Skeletal muscle satellite cell (primary cell): Measurements from ENCODE around the gene SLC39A5.
"Not testable (repeated sequence)": the region's sequence is repeated elsewhere in the genome, so short reads cannot be mapped to it uniquely, and the experiment has no call there.

Experiments
- H3K27me3 ChIP-seq: 2 replicates; pipeline ENCODE4 v1.7.0; 2013; ENCODE audit warnings: low read length; ENCODE audit not compliant: control insufficient read depth, insufficient read depth
- H3K36me3 ChIP-seq: 2 replicates; pipeline ENCODE4 v1.7.0; 2013; ENCODE audit warnings: mild to moderate bottlenecking, control low read depth, low read length; ENCODE audit not compliant: insufficient read depth
- H3K4me1 ChIP-seq: 2 replicates; pipeline ENCODE4 v1.7.0; 2013; ENCODE audit warnings: low read length; ENCODE audit not compliant: control insufficient read depth, insufficient read depth
- H3K4me2 ChIP-seq: 2 replicates; pipeline ENCODE4 v1.7.0; 2013; ENCODE audit warnings: mild to moderate bottlenecking, low read length
- H3K4me3 ChIP-seq: 2 replicates; pipeline ENCODE4 v1.7.0; 2013; ENCODE audit warnings: low read length
- H3K9ac ChIP-seq: 2 replicates; pipeline ENCODE4 v1.7.0; 2013; ENCODE audit warnings: mild to moderate bottlenecking, low read depth, low read length, moderate library complexity
- H3K9me3 ChIP-seq: replicated peaks from 2 replicates; pipeline ENCODE4 v1.7.0; 2013; ENCODE audit warnings: mild to moderate bottlenecking, control low read depth, low read length

SLC39A5 gene

GRCh38 chr12:56253091-56253490 is 23.2 kb downstream of the SLC39A5 start:
- Histone ChIP-seq H3K9ac (no peak overlapping the region), H3K36me3 (peaks cover 82% of the 10 kb centered on the region), H3K9me3 (no peaks in the 10 kb centered on the region), H3K4me3 (no peak overlapping the region), H3K4me2 (no peak overlapping the region), H3K4me1 (peaks cover 20% of the 10 kb centered on the region), H3K27me3 (no peaks in the 10 kb centered on the region)

DNA sequence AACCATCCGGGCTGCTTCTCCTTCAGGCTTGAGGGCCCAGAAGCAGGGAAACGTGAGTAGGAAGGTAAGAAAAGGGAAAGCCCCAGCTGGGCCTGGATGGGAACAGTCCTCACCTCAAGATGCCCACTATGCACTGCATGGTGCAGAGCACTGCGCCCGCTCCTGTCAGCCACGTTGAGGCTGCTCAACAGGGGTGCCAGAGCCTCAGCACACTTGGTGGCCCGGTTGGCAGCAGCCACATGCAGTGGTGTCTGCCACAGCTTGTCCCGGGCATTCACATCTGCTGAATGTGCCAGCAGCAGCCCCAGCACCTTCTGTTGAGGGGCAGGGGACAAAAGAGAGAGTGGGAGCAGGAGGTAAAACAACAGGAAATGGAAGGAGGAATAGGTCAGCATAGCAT is 25.8 kb downstream of the SLC39A5 start:
- Histone ChIP-seq H3K27me3 (no peaks in the 10 kb centered on the region), H3K9me3 (no peaks in the 10 kb centered on the region), H3K9ac (peak overlapping the region; percentile 92), H3K4me2 (peak overlapping the region; percentile 95), H3K4me3 (no peak overlapping the region), H3K36me3 (peaks cover 60% of the 10 kb centered on the region), H3K4me1 (peaks cover 29% of the 10 kb centered on the region)

DNA sequence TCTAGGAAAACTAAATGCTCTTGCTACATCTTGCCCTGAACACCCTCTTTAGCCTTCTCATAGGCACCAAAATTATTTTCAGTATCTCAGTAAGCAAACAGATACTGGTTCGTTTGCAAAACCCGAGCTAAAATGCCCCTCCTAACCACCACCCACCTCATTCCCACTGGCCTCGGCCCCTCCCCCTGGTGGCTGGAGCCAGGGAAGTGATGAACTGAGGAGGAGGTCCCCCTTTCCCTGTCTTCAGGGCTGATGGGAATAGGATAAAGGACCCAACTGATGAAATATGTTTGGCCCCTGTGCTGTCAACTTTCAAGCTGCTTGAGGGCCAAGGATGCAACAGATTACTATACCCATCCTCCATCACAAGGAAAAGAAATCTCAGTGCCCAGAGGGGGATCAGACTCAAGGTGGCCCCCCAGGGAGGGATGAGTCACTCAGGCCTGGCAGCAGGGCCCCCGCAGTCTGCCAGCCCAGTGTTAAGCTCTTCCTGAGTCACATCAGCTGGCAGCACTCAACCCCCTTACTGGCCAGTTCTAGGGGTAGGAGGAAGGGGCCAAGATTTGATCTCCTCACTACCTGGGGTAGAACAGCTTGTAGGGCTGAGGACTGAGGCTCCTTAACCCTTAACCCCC is 26.6 kb downstream of the SLC39A5 start:
- H3K9me3 ChIP-seq = no peaks in the 10 kb centered on the region
- peaks cover 37% of the 10 kb centered on the region for H3K4me1 ChIP-seq
- H3K36me3 ChIP-seq = peaks cover 60% of the 10 kb centered on the region
- peak overlapping the region; percentile 92 for H3K9ac ChIP-seq
- peak overlapping the region; percentile 95 for H3K4me2 ChIP-seq
- no peaks in the 10 kb centered on the region for H3K27me3 ChIP-seq
- peak overlapping the region; percentile 98 for H3K4me3 ChIP-seq

GRCh38 chr12:56257071-56257470 is 27.2 kb downstream of the SLC39A5 start:
- H3K4me1 ChIP-seq = peaks cover 43% of the 10 kb centered on the region
- peak overlapping the region; percentile 92 for H3K9ac ChIP-seq
- peaks cover 53% of the 10 kb centered on the region for H3K36me3 ChIP-seq
- peak overlapping the region; percentile 98 for H3K4me3 ChIP-seq
- H3K27me3 ChIP-seq = no peaks in the 10 kb centered on the region
- H3K4me2 ChIP-seq = peak overlapping the region; percentile 95
- H3K9me3 ChIP-seq = no peaks in the 10 kb centered on the region

DNA sequence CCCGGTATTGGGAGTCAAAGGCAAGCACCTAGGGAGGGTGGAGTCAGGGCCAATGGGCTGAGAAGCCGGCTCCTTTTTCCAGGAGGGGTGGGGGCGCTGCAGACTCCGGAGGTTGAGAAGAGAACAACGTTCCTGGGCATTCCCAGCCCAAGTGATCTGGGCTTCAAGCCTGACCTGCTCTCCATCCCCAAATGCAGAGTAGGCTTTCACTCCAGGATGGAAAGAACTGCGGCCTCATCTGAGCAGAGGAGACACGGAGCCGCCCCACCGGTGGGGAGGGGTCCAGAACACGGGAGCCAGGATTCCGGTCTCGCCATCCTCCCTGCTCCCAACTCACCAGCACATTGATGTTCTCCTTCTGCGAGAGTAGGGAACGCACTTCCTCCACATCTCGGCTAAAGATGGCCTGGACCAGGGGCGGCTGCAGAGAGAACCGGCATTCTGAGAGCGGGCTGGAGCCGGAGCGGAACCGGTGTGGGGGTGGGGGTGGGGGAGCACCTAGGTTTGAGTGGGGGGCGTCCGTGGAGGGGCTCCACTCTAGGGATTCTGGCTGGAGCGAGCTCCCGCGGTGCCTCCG is 27.7 kb downstream of the SLC39A5 start:
- peak overlapping the region; percentile 95 for H3K4me2 ChIP-seq
- peaks cover 48% of the 10 kb centered on the region for H3K36me3 ChIP-seq
- no peaks in the 10 kb centered on the region for H3K9me3 ChIP-seq
- peak overlapping the region; percentile 92 for H3K9ac ChIP-seq
- no peaks in the 10 kb centered on the region for H3K27me3 ChIP-seq
- peak overlapping the region; percentile 98 for H3K4me3 ChIP-seq
- H3K4me1 ChIP-seq = peaks cover 46% of the 10 kb centered on the region

DNA sequence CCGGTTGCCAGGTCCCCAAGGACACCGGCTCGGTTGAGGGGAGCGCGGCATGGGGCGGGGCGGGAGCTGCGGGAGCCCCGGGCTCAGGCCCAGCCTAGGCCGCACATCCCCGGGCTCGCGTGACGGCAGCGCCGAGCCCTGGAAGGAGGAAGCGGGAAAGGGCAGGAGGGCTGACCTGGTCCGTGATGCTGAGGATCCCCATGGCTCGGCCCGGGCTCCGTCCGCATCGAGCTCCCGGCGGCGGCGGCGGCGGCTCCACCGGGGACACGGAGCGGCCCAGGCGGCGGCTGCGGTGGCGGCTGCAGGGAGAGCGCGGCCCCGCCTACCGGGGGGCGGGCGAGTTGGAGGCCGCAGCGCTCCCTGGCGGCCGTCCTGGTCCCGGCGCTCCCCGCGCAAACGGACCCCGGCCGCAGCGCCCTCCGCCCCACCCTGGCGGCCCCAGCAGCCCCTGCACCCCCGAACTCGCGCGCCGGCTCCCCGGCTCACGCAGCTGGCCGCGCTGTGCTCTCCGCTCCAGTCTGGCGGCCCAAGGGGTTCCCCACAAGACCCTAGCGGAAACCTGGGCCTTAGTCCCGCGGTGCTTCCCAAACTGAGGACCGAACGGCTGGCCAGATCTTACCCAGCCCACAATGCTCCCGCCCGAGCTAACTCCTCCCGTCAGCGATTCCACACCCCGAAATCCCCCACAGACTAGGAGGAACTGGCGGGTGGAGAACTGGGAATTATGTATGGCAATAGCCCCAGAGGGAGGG is 28.4 kb downstream of the SLC39A5 start, which contains the start of gene ANKRD52:
Gene ANKRD52 (minus strand): TSS at position 317 of the 752 bp plus-strand sequence. CDS start 115 bp downstream, at position 202.
- H3K27me3 ChIP-seq = no peaks in the 10 kb centered on the region
- peak within 1 kb of the TSS; percentile 98 for H3K4me3 ChIP-seq
- peaks cover 46% of the 10 kb centered on the region for H3K4me1 ChIP-seq
- H3K36me3 ChIP-seq = peaks cover 42% of the 10 kb centered on the region
- H3K9me3 ChIP-seq = no peaks in the 10 kb centered on the region
- H3K4me2 ChIP-seq = peak within 1 kb of the TSS; percentile 95
- H3K9ac ChIP-seq = peak within 1 kb of the TSS; percentile 92

DNA sequence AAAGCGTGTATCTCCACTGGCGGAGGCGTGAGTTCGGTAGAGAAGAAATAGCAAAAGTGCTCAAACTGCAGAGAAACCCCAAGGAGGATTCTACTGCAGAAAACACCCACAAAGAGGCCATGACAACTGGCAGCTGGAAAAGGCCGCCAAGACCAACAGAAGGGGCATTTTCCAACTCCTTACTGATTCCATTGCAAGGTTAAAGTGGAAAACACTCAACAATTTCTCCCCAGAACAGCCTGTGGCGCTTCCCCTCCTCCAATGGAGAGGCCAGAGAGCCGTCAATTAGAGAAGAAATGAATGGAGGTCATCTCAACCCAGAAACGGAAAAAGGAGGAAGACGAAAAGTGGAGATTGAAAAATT is 29.0 kb downstream of the SLC39A5 start:
- peaks cover 46% of the 10 kb centered on the region for H3K4me1 ChIP-seq

GRCh38 chr12:56260380-56260779 is 30.5 kb downstream of the SLC39A5 start:
- H3K4me2 ChIP-seq = no peak overlapping the region
- peaks cover 46% of the 10 kb centered on the region for H3K4me1 ChIP-seq
- no peaks in the 10 kb centered on the region for H3K27me3 ChIP-seq
- no peak overlapping the region for H3K9ac ChIP-seq
- no peaks in the 10 kb centered on the region for H3K9me3 ChIP-seq
- no peak overlapping the region for H3K4me3 ChIP-seq
- peaks cover 20% of the 10 kb centered on the region for H3K36me3 ChIP-seq

More for the DNA sequence above, 29.0 kb downstream of the SLC39A5 start:
- H3K36me3 ChIP-seq = peaks cover 36% of the 10 kb centered on the region
- no peaks in the 10 kb centered on the region for H3K9me3 ChIP-seq
- peak overlapping the region; percentile 95 for H3K4me2 ChIP-seq
- no peaks in the 10 kb centered on the region for H3K27me3 ChIP-seq
- peak overlapping the region; percentile 92 for H3K9ac ChIP-seq
- peak overlapping the region; percentile 98 for H3K4me3 ChIP-seq

- Histone ChIP-seq H3K4me3 (no peak overlapping the region), H3K4me2 (no peak overlapping the region), H3K27me3 (no peaks in the 10 kb centered on the region), H3K9me3 (no peaks in the 10 kb centered on the region), H3K9ac (peak overlapping the region; percentile 32), H3K36me3 (peaks cover 15% of the 10 kb centered on the region), H3K4me1 (peaks cover 42% of the 10 kb centered on the region)
Observed at GRCh38 chr12:56260921-56261320, 31.1 kb downstream of the SLC39A5 start.

GRCh38 chr12:56261503-56262232 is 31.8 kb downstream of the SLC39A5 start:
- no peaks in the 10 kb centered on the region for H3K9me3 ChIP-seq

DNA sequence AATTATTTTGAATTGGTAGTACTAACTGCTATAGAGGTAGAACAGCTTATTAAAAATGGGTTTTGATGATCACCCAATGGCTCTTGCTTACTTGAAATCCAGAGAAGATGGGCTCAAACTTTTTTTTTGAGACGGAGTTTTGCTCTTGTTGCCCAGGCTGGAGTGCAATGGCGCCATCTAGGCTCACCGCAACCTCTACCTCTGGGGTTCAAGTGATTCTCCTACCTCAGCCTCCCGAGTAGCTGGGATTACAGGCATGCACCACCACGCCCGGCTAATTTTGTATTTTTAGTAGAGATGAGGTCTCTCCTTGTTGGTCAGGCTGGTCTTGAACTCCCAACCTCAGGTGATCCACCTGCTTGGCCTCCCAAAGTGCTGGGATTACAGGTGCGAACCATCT is 33.1 kb downstream of the SLC39A5 start:
- H3K27me3 ChIP-seq, H3K4me2 ChIP-seq, H3K36me3 ChIP-seq, H3K9me3 ChIP-seq, H3K9ac ChIP-seq, H3K4me3 ChIP-seq: not testable (repeated sequence)
- H3K4me1 ChIP-seq = peaks cover 35% of the 10 kb centered on the region

More at GRCh38 chr12:56261503-56262232, 31.8 kb downstream of the SLC39A5 start:
- H3K36me3 ChIP-seq = peaks cover 9% of the 10 kb centered on the region
- H3K4me3 ChIP-seq = no peak overlapping the region
- H3K4me1 ChIP-seq = peaks cover 34% of the 10 kb centered on the region
- H3K4me2 ChIP-seq = peak overlapping the region; percentile 44
- peak overlapping the region; percentile 32 for H3K9ac ChIP-seq
- no peaks in the 10 kb centered on the region for H3K27me3 ChIP-seq
